GM21825 (cell line): ENCODE data around the gene CRAT.

Experiments
- ATAC-seq: cut with Tn5 transposase; IDR thresholded peaks from one replicate; pipeline ENCODE4 v1.9.1; 2021; ENCODE audit warnings: mild to moderate bottlenecking, moderate library complexity; ENCODE audit not compliant: unreplicated experiment

The CRAT gene

GRCh38 chr9:129094387-129095169, 16.0 kb downstream of the CRAT start:
- ATAC-seq: no peak

GRCh38 chr9:129093602-129094386, 16.8 kb downstream of the CRAT start:
- no peak for ATAC-seq

GRCh38 chr9:129089246-129089645, 21.3 kb downstream of the CRAT start:
- no peak for ATAC-seq

GRCh38 chr9:129084087-129084486, 26.5 kb downstream of the CRAT start:
- no peak for ATAC-seq

DNA sequence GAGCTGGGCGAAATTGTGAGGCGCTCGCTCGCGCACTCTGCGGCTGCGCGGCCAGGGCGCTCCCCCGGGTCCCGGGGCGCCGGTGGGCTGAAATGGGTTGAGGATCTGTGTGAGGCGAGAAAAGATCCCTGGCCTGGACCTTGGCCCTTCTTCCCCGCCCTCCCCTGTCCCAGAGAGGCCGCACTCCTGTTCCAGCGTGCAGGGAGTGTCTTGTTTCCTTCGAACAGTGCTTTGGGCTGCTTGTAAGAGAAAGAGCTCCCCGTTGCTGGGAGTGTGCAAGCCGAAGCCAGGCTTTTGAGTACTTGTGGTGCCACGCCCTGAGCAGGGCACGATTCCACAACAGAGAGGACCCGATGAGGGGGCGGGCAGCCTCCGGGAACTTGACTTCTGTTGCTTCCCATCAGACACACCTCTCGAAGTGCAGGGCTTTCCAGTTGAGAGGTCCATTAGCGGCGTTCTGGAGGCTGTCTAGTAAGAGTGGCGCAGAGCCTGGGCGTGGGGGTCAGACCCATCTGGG, 29.1 kb downstream of the CRAT start:
- ATAC-seq: no peak

GRCh38 chr9:129080601-129081387, 29.8 kb downstream of the CRAT start, which contains the start of gene DOLPP1:
TSS of gene DOLPP1 (plus strand) at chr9:129081111. CDS start at chr9:129081132, 21 bp downstream.
- ATAC-seq: peak; percentile 87

DNA sequence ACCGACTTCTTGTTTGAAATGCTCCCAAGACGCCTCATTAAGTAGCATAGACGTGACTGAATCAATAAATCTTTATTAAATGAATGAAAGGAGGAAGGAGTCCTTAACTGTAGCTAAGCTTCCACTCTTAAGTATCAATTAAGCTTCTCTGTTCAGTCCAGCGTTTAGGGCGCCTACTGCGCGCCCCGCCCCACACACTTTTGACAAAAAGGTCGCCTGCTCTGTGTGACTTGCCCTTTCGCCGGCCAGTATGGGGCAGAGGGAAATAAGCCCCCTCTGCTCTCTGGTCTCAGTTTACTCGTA, 30.3 kb downstream of the CRAT start:
- no peak for ATAC-seq

DNA sequence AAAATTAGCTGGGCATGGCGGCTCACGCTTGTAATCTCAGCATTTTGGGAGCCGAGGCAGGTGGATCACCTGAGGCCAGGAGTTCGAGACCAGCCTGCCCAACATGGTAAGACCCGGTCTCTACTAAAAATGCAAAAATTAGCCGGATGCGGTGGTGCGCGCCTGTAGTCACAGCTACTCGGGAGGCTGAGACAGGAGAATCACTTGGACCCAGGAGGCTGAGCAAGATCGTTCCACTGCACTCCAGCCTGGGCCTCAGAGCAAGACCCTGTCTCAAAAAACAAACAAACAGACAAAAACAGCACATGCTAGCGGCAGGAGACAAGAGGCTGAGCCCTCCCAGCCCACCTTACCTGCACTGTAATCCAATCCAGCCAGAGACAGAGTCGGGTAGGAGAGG, 30.8 kb downstream of the CRAT start:
- no peak for ATAC-seq

- no peak for ATAC-seq
Observed at GRCh38 chr9:129078691-129079503, 31.7 kb downstream of the CRAT start.

GRCh38 chr9:129077236-129077635, 33.4 kb downstream of the CRAT start:
- no peak for ATAC-seq

- no peak for ATAC-seq
Observed at GRCh38 chr9:129076640-129077037, 34.0 kb downstream of the CRAT start.

DNA sequence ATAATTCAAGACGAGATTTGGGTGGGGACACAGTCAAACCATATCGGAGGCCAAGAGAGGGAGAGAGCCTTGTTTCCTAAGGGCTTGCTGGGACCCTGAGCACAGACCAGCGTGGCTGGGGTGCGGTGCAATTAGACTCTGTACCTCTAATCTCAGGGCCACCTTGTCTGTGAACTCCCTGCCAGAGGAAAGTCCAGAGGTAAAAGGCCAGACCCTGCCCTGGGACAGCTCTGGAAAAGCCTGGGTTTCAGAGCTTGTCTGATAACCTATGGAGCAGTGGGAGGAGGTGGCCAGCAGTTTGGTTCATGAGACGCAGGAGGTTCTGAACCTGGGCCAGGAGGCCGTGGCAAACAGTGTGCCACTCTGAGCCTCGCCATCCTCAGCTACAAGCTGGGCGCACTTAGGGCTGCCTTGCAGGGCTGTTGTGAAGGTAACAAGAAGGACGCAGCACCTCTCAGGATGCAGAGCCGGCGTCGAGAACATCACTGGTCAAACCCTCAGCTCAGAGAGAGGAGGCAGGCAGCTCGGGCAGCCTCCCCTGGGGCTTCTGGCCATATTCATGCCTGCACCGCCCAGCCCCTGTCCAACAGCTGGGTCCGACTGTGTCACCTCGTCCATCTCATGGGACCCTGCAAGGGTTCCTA, 34.5 kb downstream of the CRAT start:
- no peak for ATAC-seq

- no peak for ATAC-seq
Observed at GRCh38 chr9:129074106-129074505, 36.5 kb downstream of the CRAT start.

DNA sequence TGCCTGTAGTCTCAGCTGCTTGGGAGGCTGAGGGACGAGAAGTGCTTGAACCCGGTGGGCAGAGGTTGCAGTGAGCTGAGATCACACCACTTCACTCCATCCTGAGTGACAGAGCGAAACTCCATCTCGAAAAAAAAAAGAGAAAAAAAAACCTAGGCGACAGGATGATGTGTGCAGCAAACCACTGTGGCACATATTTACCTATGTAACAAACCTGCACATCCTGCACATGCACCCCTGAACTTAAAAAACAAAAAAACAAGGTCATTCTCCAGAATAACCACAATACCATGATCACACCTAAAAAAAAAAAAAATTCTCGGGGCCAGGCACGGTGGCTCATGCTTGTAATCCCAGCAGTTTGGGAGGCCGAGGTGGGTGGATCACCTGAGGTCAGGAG, 37.2 kb downstream of the CRAT start:
- ATAC-seq: no peak

GRCh38 chr9:129072171-129072570, 38.4 kb downstream of the CRAT start:
- ATAC-seq: no peak

GRCh38 chr9:129071526-129072126, 39.0 kb downstream of the CRAT start:
- no peak for ATAC-seq

DNA sequence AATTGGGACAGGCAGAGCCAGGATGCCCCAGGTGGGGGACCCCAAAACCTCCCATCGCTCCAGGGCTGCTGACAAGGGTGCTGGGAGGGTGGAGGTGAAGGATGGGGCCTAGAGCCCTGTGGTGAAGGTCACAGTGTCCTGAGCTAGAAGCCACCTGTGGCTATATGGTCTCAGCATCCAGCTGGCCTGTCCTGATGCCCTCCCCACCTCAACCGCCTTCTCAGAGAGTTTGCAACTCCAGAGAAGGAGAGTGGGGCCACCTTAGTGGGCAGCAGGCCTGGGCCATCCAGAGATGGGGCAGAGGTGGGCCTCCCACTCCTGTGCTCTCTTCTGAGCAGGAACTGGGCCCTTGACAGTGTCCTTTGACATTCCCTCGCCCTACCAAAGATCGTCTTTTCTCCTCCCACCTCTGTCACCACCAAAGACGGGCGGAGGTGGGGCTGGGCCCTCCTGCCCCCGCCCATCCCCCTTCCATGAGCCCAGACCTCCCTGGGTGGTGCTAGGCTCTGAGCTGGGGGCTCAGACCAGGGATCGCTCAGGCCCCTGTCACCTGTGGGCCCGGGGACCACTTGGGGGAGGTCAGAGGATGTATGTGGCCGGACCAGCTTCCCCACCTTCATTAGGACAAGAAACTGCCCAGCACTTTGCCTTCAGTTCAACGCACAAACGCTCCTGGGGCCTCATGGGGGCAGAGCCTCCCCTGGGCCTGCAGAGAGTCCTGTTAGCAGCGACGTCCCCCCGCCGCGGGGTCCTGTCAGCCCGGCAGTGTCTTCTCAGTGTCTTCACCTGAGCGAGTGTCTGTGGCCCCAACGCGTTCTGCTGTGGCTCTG, 39.7 kb downstream of the CRAT start:
- no peak for ATAC-seq

GRCh38 chr9:129069862-129070641, 40.5 kb downstream of the CRAT start:
- no peak for ATAC-seq
